Right renal pelvis (tissue), 4 donors: ENCODE measurements around the gene SMARCA4. TPM values are rescaled to one million over a fixed set of nuclear protein-coding genes. Genes with fewer than 3 reads are reported as not detected.
"Not testable (repeated sequence)": the region's sequence is repeated elsewhere in the genome, so short reads cannot be mapped to it uniquely, and the experiment has no call there.

ENCODE experiments used
- DNase-seq, 4 donors: peaks; one replicate each; pipeline ENCODE4 v3.0.0-alpha.2; 2013; ENCODE audit warnings: low read depth in 4 of 4, low spot score in 3 of 4, missing footprints in 1 of 4
- polyA plus RNA-seq, 4 donors: library from polyadenylated mRNA; unstranded; fragments of 120-200 nt; gene quantifications; one replicate each; pipeline ENCODE4 v1.2.1, GENCODE V29; 2013; ENCODE audit not compliant: insufficient read length in 4 of 4

Gene SMARCA4
- polyA plus RNA-seq, 4 donors: 132 to 157 (median 147) TPM

DNA sequence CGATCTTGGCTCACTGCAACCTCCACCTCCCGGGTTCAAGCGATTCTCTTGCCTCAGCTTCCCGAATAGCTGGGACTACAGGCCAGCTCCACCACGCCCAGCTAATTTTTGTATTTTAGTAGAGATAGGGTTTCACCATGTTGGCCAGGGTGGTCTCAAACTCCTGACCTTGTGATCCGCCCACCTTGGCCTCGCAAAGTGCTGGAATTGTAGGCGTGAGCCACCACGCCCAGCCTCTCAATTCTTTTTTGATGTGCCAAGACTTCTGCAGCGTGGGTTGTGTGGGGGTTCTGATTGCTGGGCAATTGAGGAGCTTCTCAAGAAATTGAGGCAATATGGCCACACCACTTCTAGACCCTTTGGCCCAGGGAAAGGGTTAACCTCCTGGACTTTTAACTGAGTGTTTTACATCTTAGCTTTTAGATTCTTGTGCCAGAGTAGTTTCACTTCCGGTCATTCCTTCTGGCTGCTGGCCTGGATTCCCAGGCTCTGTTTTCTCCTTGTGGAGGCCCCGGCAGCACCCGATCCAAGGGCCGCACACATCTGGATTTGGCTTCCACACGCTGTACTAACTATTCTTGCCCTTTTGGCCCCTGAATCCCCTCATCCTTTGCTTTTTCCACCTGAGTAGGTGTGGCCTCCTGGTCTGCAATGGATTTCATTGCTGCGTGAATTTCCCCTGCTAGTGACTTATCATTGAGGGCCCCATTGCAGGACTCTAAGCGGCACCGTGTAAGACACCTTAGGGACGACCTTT is 14.7 kb downstream of the SMARCA4 start:
- peak in 2 of 4 donors; percentile 48 to 53 for DNase-seq

DNA sequence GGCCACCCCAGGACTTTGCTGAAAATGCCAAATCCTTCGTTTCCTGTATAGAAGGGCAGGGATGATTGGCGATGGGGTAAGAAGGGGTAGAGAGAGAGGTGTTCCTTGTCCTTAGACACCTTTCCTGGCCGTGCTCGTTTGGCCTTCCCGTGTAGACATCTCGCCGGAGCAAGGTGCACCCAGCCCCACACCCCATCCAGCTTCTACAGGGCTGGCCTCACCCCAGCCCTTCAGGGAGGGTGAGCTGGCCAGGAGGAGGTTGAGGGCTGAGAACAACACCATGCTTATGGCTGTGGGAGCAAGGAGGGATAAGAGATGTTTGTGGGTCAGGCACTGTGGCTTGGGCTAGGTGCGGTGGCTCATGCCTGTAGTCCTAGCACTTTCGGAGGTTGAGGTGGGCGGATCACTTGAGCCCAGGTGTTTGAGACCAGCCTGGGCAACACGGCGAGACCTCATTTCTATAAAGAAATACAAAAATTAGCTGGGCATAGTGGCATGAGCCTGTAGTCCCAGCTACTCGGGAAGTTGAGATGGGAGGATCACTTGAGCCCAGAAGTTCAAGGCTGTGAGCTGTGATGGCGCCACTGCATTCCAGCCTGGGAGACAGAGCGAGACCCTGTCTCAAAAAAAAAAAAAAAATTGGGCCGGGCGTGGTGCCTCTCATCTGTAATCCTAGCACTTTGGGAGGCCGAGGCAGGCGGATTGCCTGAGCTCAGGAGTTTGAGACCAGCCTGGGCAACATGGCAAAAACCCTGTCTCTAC is 15.5 kb downstream of the SMARCA4 start:
- DNase-seq: no peak

GRCh38 chr19:10977742-10978092 is 16.9 kb downstream of the SMARCA4 start:
- no peak for DNase-seq

- no peak for DNase-seq
Measured at GRCh38 chr19:10979951-10980381, 19.1 kb downstream of the SMARCA4 start.

DNA sequence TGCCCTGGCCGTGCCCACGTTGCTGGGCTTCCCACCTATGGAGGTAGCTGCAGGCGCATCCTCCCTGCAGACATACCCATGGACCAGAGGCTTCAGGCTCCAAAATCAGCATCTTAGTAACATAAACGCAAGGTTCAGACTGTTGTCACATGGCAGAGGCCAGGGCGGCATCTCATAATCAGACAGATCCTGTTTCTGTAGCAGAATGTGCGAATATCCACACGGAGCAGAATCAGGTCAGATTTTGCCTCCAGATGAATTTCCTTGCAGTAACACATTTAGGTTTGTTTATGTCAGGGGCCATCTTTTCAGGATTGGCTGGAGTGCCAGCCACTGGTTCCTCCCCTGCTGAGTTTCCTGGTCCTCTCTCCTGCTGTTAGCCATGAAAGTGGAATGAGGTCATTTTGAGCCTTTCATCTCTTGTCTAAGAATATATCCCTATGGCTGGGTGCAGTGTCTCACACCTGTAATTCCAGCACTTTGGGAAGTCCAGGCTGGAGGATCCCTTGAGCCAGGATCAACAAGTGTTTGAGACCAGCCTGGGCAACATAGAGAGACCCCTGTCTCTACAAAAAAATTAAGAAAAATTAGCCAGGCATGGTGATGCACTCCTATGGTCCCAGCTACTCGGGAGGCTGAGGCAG is 20.5 kb downstream of the SMARCA4 start:
- no peak for DNase-seq

- no peak for DNase-seq
Measured at GRCh38 chr19:10983026-10983425, 22.2 kb downstream of the SMARCA4 start.

DNA sequence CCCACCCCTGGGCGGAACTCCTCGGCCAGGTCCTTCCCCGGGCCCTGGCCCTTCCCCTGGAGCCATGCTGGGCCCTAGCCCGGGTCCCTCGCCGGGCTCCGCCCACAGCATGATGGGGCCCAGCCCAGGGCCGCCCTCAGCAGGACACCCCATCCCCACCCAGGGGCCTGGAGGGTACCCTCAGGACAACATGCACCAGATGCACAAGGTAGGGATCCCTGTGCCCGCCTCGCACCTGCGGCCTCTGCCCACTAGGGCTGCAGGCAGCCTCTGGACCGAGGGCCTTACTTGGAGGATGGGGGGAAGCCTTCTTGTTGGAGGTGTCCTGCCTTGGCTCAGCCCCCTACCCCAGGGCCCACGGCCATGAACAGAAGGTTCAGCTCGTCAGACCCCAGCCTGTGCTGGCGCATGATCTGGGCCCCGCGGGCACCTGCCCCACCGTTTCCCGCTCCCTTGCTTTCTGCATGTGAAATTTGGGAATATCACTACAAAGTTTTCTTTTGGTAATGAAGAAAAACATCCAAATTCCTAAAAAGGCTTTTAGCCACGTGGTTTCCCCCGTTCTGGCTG is 23.4 kb downstream of the SMARCA4 start:
- DNase-seq: no peak

DNA sequence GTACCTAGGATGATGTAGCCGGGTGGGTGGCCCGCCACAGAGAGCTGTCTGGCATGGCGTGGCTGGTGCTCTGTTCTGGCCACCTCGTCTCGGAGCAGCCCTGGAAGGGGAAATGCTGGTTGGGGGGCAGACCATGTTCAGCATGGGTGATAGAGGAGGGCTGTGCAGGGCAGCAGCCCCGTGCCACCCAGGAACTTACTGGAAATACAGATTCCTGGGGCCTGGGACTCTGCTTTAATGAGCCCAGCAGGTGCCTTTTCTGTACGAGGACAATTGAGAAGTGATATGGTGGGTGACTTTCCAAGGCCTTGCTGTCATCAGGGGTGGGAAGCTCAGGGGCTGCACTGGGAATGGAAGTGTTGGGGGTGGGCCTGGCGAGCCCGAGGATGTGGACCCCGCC is 24.7 kb downstream of the SMARCA4 start:
- no peak for DNase-seq

GRCh38 chr19:10986301-10987127 is 25.7 kb downstream of the SMARCA4 start:
- no peak for DNase-seq

DNA sequence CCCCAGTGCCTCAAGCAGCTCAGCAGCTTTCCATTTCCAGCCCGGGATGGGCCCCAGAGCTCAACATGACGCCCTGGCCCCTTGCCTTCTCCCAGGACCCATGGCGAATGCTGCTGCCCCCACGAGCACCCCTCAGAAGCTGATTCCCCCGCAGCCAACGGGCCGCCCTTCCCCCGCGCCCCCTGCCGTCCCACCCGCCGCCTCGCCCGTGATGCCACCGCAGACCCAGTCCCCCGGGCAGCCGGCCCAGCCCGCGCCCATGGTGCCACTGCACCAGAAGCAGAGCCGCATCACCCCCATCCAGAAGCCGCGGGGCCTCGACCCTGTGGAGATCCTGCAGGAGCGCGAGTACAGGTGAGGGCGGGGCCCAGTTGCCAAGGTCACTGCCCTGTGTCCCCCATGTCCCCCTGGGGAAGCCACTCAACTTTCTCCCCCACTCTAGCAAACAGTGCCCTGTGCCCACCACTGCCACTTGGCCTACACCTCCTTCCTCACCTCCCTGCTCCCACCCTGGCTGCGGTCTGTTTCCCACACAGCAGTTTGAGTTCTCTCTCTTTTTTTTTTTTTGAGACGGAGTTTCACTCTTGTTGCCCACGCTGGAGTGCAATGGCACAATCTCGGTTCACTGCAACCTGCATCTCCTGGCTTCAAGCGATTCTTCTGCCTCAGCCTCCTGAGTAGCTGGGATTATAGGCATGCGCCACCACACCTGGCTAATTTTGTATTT is 26.9 kb downstream of the SMARCA4 start:
- DNase-seq: no peak

DNA sequence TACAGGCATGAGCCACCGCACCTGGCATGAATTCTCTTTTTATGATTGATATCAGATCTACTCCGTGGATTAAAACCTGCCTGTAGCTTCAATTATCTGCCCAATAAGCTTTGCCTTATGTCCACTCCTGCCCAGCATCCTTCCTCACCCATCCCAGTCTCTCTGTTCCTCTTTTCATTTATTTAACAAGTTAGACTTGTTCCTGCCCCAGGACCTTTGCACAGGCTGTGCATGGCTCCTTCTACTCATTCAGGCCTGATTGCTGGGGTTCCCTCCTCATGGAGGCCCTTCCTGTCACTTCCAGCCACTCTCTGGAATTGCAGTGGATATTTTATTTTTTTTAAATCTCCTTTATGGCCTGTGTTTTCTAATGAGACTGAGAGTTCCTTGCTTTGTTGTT is 27.6 kb downstream of the SMARCA4 start:
- no peak for DNase-seq

DNA sequence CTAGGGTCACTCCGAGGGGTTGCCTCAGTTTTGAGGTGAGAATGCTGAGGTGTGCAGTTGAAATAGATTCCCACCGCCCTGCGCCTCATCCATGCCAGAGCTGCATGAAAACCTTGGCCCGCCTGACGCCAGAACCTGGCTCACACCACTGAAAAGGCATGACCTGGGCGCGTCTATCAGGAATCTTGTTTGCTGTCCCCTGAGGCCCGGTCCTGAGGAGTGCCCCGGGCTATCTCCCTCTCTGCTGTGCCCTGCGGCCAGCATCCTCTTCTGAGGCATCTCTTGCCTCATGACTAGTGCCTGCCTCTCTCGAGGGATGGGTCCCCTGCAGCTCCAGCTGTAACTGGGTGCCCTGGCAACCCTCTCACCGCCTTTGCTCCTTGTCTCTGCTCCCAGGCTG is 28.1 kb downstream of the SMARCA4 start:
- no peak for DNase-seq

DNA sequence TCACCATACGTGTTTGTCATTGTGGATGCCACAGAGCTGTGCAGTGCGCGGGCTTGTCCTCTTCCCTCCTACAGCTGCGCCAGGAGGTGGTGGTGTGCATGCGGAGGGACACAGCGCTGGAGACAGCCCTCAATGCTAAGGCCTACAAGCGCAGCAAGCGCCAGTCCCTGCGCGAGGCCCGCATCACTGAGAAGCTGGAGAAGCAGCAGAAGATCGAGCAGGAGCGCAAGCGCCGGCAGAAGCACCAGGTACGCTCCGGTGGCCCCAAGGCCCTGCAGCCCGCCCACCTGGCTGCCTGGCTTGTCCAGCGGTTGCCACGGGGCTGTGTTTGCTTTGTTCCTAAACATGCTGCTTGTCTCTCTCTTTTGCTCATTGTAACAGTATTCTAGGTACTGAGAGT is 30.2 kb downstream of the SMARCA4 start:
- no peak for DNase-seq

DNA sequence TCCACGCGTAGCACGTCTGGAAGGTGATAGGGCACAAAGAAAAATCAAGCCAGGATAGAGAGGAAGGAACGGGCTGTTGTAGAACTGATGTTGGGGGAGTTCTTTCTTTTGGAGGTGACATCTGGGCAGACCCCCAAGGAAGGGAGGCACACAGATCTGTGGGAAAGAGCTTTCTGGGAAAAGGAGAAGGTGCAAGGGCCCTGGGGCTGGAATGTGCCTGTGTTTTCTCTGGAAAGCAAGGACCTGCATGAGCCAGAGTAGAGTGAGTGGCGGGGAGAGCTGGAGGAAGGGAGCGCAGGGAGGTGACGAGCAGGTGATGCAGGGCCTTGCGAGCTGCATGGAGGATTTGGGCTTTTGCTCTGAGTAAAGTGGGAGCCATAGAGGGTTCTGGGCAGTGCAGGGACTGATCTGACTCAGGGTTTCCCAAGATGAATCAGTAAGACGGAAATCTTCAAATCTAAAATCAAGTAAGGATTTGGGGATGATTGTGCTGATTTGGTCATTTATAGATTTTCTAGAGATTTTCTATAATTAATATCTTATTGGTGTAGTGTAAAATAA is 30.8 kb downstream of the SMARCA4 start:
- no peak for DNase-seq

- not testable (repeated sequence) for DNase-seq
Measured at GRCh38 chr19:10992174-10992573, 31.3 kb downstream of the SMARCA4 start.

GRCh38 chr19:10995926-10996600 is 35.2 kb downstream of the SMARCA4 start:
- no peak for DNase-seq

GRCh38 chr19:10998045-10998533 is 37.3 kb downstream of the SMARCA4 start:
- DNase-seq: no peak

GRCh38 chr19:10998666-10999065 is 37.8 kb downstream of the SMARCA4 start:
- no peak for DNase-seq

DNA sequence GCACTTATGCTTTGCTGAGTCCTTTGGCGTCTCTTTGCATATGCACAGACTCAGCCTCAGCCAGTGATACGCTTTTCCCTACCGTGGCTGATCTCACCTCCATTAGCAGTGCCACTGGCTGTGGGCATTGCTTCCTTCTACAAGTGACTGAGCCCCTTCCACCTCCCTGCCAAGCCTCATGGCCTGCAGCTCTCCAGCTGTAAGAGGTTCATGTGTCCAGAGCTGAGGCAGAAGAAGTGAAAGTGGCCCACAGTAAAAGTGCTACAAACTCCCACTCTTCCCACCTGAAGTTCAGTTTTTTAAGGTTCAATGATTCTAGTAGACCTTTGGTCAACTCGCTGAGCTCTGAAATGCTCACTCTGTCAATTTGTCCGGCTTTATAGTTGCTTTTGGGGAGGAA is 44.7 kb downstream of the SMARCA4 start:
- DNase-seq: no peak
